AG04450 (cell line): ENCODE results near the gene IQCK. TPM values are rescaled to one million over a fixed set of nuclear protein-coding genes. Genes with fewer than 3 reads are reported as not detected.

ENCODE experiments used
- CTCF ChIA-PET: fragments of 300-600, 350-600 bp; formaldehyde crosslinking; extraction: SDS; loops from one replicate; lab custom pipeline; 2022; ENCODE audit warnings: antibody characterized with exemption, inconsistent platforms; lab: Charles Lee
- POLR2A ChIA-PET: fragments of 350-600 bp; formaldehyde crosslinking; extraction: SDS; loops from one replicate; lab custom pipeline; 2021; ENCODE audit warnings: antibody characterized with exemption, inconsistent platforms; lab: Yijun Ruan, JAX
- DNase-seq: peaks from one replicate; pipeline ENCODE4 v3.0.0-alpha.2; 2011; ENCODE audit warnings: low read depth, low spot score
- H3K27ac ChIP-seq: one replicate; pipeline ENCODE4 v1.5.1; 2012; ENCODE audit warnings: low read depth, low read length, control low read depth
- H3K27me3 ChIP-seq: one replicate; pipeline ENCODE4 v1.6.0; 2012; ENCODE audit warnings: low read length; ENCODE audit not compliant: control insufficient read depth, insufficient read depth
- H3K4me3 ChIP-seq: 2 replicates; pipeline ENCODE4 v1.5.1; 2011; ENCODE audit warnings: mild to moderate bottlenecking, low read depth, low read length, control low read depth
- H3K9me3 ChIP-seq: 2 replicates; pipeline ENCODE4 v1.5.1; 2012; ENCODE audit warnings: low read length; ENCODE audit not compliant: control insufficient read depth, insufficient read depth
- CTCF ChIP-seq: IDR thresholded peaks from 2 replicates; pipeline ENCODE4 v1.5.1; 2011; ENCODE audit warnings: low read depth, low read length, control low read depth, inconsistent platforms
- polyA plus RNA-seq: library from polyadenylated mRNA; depleted of rRNA; stranded (reverse); fragments of >200 nt; gene quantifications from 2 replicates; pipeline ENCODE4 v1.2.3, GENCODE V29; 2011

Gene IQCK
- polyA plus RNA-seq, 1 experiment, result 18.0 TPM

- no peak for DNase-seq
- no peaks in the 10 kb centered on the region for H3K27me3 ChIP-seq
- ChIA-PET POLR2A (interaction anchor here (0.6 kb wide), 2 partner anchors 18 to 115 kb away, joined by 3 read pairs; no protein-coding TSS in a partner anchor), CTCF (interaction anchor here (1.2 kb wide), 2 partner anchors 122 to 164 kb away, joined by 5 read pairs; no protein-coding TSS in a partner anchor)
- TF ChIP-seq CTCF, result no peak
- no peak overlapping the region for H3K4me3 ChIP-seq
- H3K27ac ChIP-seq, result no peak overlapping the region
- no peaks in the 10 kb centered on the region for H3K9me3 ChIP-seq
These were observed 4.9 kb downstream of the IQCK start for GRCh38 chr16:19722981-19723380.

- CTCF ChIA-PET, result no interaction called here
- no peak for TF ChIP-seq CTCF
- DNase-seq, result no peak
- Histone ChIP-seq H3K27ac (no peak overlapping the region), H3K27me3 (no peaks in the 10 kb centered on the region), H3K4me3 (no peak overlapping the region), H3K9me3 (no peaks in the 10 kb centered on the region)
- POLR2A ChIA-PET, result no interaction called here
These were observed 10.5 kb downstream of the IQCK start for GRCh38 chr16:19728636-19728965.

- TF ChIP-seq CTCF, result no peak
- H3K27ac ChIP-seq, result no peak overlapping the region
- no peak for DNase-seq
- H3K27me3 ChIP-seq, result no peaks in the 10 kb centered on the region
- ChIA-PET POLR2A (no interaction called here), CTCF (no interaction called here)
- no peak overlapping the region for H3K4me3 ChIP-seq
- H3K9me3 ChIP-seq, result no peaks in the 10 kb centered on the region
These were observed 15.5 kb downstream of the IQCK start for GRCh38 chr16:19733551-19733950.

GRCh38 chr16:19735074-19735867 lies 17.2 kb downstream of the IQCK start:
- POLR2A ChIA-PET, result no interaction called here
- no peaks in the 10 kb centered on the region for H3K9me3 ChIP-seq
- no peaks in the 10 kb centered on the region for H3K27me3 ChIP-seq
- H3K27ac ChIP-seq, result no peak overlapping the region
- CTCF ChIA-PET, result interaction anchor here (0.6 kb wide), 1 partner anchor 10 kb away, joined by 4 read pairs; no protein-coding TSS in a partner anchor
- H3K4me3 ChIP-seq, result no peak overlapping the region
- no peak for DNase-seq
- TF ChIP-seq CTCF, result no peak

- POLR2A ChIA-PET, result no interaction called here
These were observed 19.4 kb downstream of the IQCK start for GRCh38 chr16:19737306-19738038.

More at GRCh38 chr16:19737306-19738038, 19.4 kb downstream of the IQCK start:
- no peak for DNase-seq
- TF ChIP-seq CTCF, result no peak
- Histone ChIP-seq H3K27ac (no peak overlapping the region), H3K9me3 (no peaks in the 10 kb centered on the region), H3K4me3 (no peak overlapping the region), H3K27me3 (no peaks in the 10 kb centered on the region)
- CTCF ChIA-PET, result no interaction called here
